ENCODE measurements around the gene PIAS1.

The PIAS1 gene

GRCh38 chr15:68232449-68232848 is 178.3 kb downstream of the PIAS1 start:
- TF ChIP-seq TAF1 (IDR thresholded peaks at IDR 0.05; ENCODE audit: borderline replicate concordance, insufficient read depth, low read length) (no peak), SIN3A (IDR thresholded peaks at IDR 0.05; ENCODE audit: borderline replicate concordance, insufficient read depth, low read length) (no peak), FOXP2 (optimal IDR thresholded peaks at IDR 0.05; ENCODE audit: borderline replicate concordance, extremely low read depth, extremely low read length, insufficient read depth) (no peak), REST (IDR thresholded peaks at IDR 0.05; ENCODE audit: insufficient read depth in 1 of 2, low read depth in 2 of 2, low read length in 2 of 2) (no peak), POLR2AphosphoS5 (IDR thresholded peaks at IDR 0.05; ENCODE audit: low read depth, low read length) (no peak)

DNA sequence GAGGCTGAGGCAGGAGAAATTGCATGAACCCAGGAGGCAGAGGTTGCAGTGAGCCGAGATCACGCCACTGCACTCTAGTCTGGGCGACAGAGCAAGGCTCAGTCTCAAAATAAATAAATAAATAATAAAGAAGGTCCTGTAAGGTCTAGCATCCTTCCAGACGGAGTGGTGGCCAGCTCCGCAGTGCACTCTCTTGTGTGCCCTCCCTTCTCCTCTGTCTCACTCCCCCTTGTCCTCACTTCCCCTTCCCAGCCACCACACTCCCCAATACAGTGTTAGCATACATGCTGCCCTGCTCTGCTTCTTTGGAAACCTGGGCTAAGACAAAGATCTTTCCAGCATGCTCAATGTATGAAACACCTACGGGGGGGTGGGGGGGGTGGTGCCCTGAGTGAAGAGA is 178.8 kb downstream of the PIAS1 start:
- TF ChIP-seq SIN3A (IDR thresholded peaks at IDR 0.05; ENCODE audit: borderline replicate concordance, insufficient read depth, low read length): no peak
- TF ChIP-seq TAF1 (IDR thresholded peaks at IDR 0.05; ENCODE audit: borderline replicate concordance, insufficient read depth, low read length): no peak
- no peak for TF ChIP-seq POLR2AphosphoS5 (IDR thresholded peaks at IDR 0.05; ENCODE audit: low read depth, low read length)
- TF ChIP-seq FOXP2 (optimal IDR thresholded peaks at IDR 0.05; ENCODE audit: borderline replicate concordance, extremely low read depth, extremely low read length, insufficient read depth): no peak
- TF ChIP-seq REST (IDR thresholded peaks at IDR 0.05; ENCODE audit: insufficient read depth in 1 of 2, low read depth in 2 of 2, low read length in 2 of 2): no peak

DNA sequence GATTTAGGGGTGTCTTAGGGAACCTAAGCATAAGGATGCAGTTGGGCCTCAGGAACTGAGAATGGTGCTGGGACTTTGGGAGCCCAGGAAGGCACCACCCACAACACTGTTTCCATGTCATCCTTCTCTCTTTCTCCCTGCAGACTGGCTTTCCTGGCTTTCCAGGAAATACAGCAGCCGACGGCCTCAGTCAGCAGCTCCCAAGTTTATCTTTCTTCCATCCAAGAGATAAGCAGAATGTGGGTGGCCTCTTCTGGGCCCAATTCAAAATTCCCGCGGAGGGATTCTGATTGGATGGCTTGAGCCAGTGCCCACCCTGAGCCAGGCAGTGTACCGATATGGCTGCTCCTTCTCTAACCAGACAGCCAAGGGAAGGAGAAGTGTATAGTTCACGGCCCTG is 179.9 kb downstream of the PIAS1 start:
- no peak for TF ChIP-seq TAF1 (IDR thresholded peaks at IDR 0.05; ENCODE audit: borderline replicate concordance, insufficient read depth, low read length)
- no peak for TF ChIP-seq FOXP2 (optimal IDR thresholded peaks at IDR 0.05; ENCODE audit: borderline replicate concordance, extremely low read depth, extremely low read length, insufficient read depth)
- no peak for TF ChIP-seq POLR2AphosphoS5 (IDR thresholded peaks at IDR 0.05; ENCODE audit: low read depth, low read length)
- no peak for TF ChIP-seq SIN3A (IDR thresholded peaks at IDR 0.05; ENCODE audit: borderline replicate concordance, insufficient read depth, low read length)
- TF ChIP-seq REST (IDR thresholded peaks at IDR 0.05; ENCODE audit: insufficient read depth in 1 of 2, low read depth in 2 of 2, low read length in 2 of 2): no peak

- TF ChIP-seq TAF1 (IDR thresholded peaks at IDR 0.05; ENCODE audit: borderline replicate concordance, insufficient read depth, low read length) (no peak), FOXP2 (optimal IDR thresholded peaks at IDR 0.05; ENCODE audit: borderline replicate concordance, extremely low read depth, extremely low read length, insufficient read depth) (no peak), SIN3A (IDR thresholded peaks at IDR 0.05; ENCODE audit: borderline replicate concordance, insufficient read depth, low read length) (no peak), REST (IDR thresholded peaks at IDR 0.05; ENCODE audit: insufficient read depth in 1 of 2, low read depth in 2 of 2, low read length in 2 of 2) (no peak), POLR2AphosphoS5 (IDR thresholded peaks at IDR 0.05; ENCODE audit: low read depth, low read length) (no peak)
Measured at GRCh38 chr15:68235022-68235421, 180.9 kb downstream of the PIAS1 start.

DNA sequence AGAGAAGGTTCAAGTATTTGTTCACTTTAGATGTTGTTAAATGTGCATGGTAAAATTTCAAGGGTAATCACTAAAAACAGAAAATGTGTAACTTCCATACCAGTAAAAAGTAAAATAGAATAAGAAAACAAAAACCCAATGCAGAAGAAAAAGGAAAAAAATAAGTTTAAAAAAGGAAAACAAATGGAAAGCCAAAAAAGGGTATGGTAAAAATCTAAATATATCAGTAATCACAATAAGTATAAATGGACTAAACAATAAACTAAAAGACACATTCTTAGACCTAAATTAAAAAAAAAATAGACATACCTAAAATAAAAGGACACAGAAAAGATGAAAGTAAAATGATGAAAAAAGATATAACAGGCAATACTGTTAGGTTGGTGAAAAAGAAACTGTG is 184.9 kb downstream of the PIAS1 start:
- no peak for TF ChIP-seq REST (IDR thresholded peaks at IDR 0.05; ENCODE audit: insufficient read depth in 1 of 2, low read depth in 2 of 2, low read length in 2 of 2)
- no peak for TF ChIP-seq FOXP2 (optimal IDR thresholded peaks at IDR 0.05; ENCODE audit: borderline replicate concordance, extremely low read depth, extremely low read length, insufficient read depth)
- TF ChIP-seq TAF1 (IDR thresholded peaks at IDR 0.05; ENCODE audit: borderline replicate concordance, insufficient read depth, low read length): no peak
- no peak for TF ChIP-seq SIN3A (IDR thresholded peaks at IDR 0.05; ENCODE audit: borderline replicate concordance, insufficient read depth, low read length)
- no peak for TF ChIP-seq POLR2AphosphoS5 (IDR thresholded peaks at IDR 0.05; ENCODE audit: low read depth, low read length)

Data from PFSK-1 (cell line).